PC-9 (cell line): Measurements from ENCODE around the gene YWHAG. TPM values are rescaled to one million over a fixed set of nuclear protein-coding genes. Genes with fewer than 3 reads are reported as not detected.

Source experiments
- BruUV-seq: library from RNA; stranded (reverse); fragments of 400-500 nt; replicated peaks from 2 replicates; lab custom pipeline; 2021; lab: Mats Ljungman, UMichigan
- CTCF ChIA-PET: fragments of 300-600 bp; sonication (Branson Sonifier 250); formaldehyde crosslinking; loops from one replicate; lab custom pipeline; 2022; ENCODE audit warnings: antibody characterized with exemption; lab: Charles Lee
- POLR2A ChIA-PET: fragments of 300-600 bp; sonication (Branson Sonifier 250); formaldehyde crosslinking; loops from one replicate; lab custom pipeline; 2022; ENCODE audit warnings: antibody characterized with exemption; ENCODE audit not compliant: unreplicated experiment; lab: Charles Lee
- DNase-seq, 2 experiments: peaks; one replicate each; pipeline versions ENCODE4 v3.0.0 to v3.0.0-alpha.2; 2015 to 2022; ENCODE audit warnings: mixed read lengths in 1 of 2
- H2AFZ ChIP-seq: fragments of 200-600 bp; sonication (generic); 2 replicates; pipeline ENCODE4 v1.8.1; 2017; ENCODE audit warnings: antibody characterized with exemption
- H3F3A ChIP-seq: fragments of 200-600 bp; sonication (generic); 2 replicates; pipeline ENCODE4 v1.8.1; 2017; ENCODE audit warnings: antibody characterized with exemption, mild to moderate bottlenecking, low read depth; ENCODE audit not compliant: insufficient read depth
- H3K27ac ChIP-seq: fragments of 200-600 bp; sonication (generic); 2 replicates; pipeline ENCODE4 v1.6.1; 2016; ENCODE audit warnings: mixed run types
- H3K27me3 ChIP-seq: fragments of 200-600 bp; sonication (generic); 2 replicates; pipeline ENCODE4 v1.6.1; 2016; ENCODE audit warnings: low read depth, mixed run types; ENCODE audit not compliant: insufficient read depth
- H3K36me3 ChIP-seq: fragments of 200-600 bp; sonication (generic); 2 replicates; pipeline ENCODE4 v1.6.1; 2016; ENCODE audit warnings: low read depth, mixed run types
- H3K4me1 ChIP-seq: fragments of 200-600 bp; sonication (generic); replicated peaks from 2 replicates; pipeline ENCODE4 v1.6.1; 2016; ENCODE audit warnings: mixed run types; ENCODE audit not compliant: insufficient read depth
- H3K4me2 ChIP-seq: fragments of 200-600 bp; sonication (generic); 2 replicates; pipeline ENCODE4 v1.6.1; 2017; ENCODE audit warnings: mixed run types
- H3K4me3 ChIP-seq: fragments of 200-600 bp; sonication (generic); 2 replicates; pipeline ENCODE4 v1.6.1; 2016; ENCODE audit warnings: mixed run types
- H3K79me2 ChIP-seq: fragments of 200-600 bp; sonication (generic); 2 replicates; pipeline ENCODE4 v1.6.1; 2017; ENCODE audit warnings: low read depth, mixed run types
- H3K9me2 ChIP-seq: fragments of 200-600 bp; sonication (generic); 2 replicates; pipeline ENCODE4 v1.8.1; 2017; ENCODE audit warnings: mild to moderate bottlenecking; ENCODE audit not compliant: insufficient read depth
- H3K9me3 ChIP-seq: fragments of 200-600 bp; sonication (generic); 2 replicates; pipeline ENCODE4 v1.8.1; 2016; ENCODE audit warnings: low read depth; ENCODE audit not compliant: insufficient read depth
- H4K20me1 ChIP-seq: fragments of 200-600 bp; sonication (generic); 2 replicates; pipeline ENCODE4 v1.8.1; 2017; ENCODE audit not compliant: insufficient read depth
- CTCF ChIP-seq: fragments of 200-600 bp; sonication (generic); conservative IDR thresholded peaks from 2 replicates; pipeline ENCODE4 v1.6.1; 2017; ENCODE audit warnings: mixed run types, antibody characterized with exemption, mild to moderate bottlenecking, moderate library complexity
- EZH2 ChIP-seq: fragments of 200-600 bp; sonication (generic); IDR thresholded peaks from 2 replicates; pipeline ENCODE4 v1.8.0; 2017; ENCODE audit warnings: antibody characterized with exemption, low read depth
- intact Hi-C: fragments of 100-400 bp; cut with micrococcal nuclease; formaldehyde crosslinking; loops from one replicate; pipeline ENCODE4 v1.10.0; 2022; ENCODE audit not compliant: unreplicated experiment
- total RNA-seq: library from RNA; stranded (reverse); gene quantifications from 2 replicates; pipeline ENCODE4 v1.2.3, GENCODE V29; 2021

Gene YWHAG
- total RNA-seq, 1 experiment from 2014 or later, result 250 TPM

DNA sequence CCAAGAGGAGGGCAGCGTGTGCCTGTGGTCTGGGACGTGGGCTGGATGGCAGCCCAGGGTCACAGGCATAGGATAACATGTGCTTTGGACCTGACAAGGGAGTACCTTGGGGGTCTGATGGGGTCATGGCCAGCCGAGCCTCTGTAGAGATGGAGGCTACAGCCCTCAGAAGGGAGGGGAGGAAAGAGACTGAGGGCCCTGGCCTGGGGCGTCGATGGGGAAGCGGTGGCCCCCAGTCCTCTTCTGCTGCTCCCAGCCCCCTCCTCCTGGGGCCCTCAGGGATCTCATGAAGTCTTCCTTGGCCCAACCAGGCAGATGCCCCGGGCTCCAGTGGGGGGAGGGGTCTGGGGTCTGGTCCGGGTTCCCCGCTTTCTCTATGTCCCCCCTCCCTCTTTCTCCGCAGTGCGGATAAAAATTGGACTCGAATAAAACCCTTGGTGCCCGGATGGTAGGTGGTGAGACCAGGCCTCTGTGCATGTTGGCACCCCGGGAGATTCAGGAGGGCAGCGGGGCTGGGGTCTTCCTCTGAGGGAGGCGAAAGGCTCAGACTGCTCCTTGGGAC is 71.9 kb downstream of the YWHAG start:
- Histone ChIP-seq H3F3A (peaks cover 20% of the 10 kb centered on the region), H4K20me1 (no peaks in the 10 kb centered on the region), H3K4me2 (no peak overlapping the region), H3K27ac (no peak overlapping the region), H3K9me3 (no peaks in the 10 kb centered on the region), H2AFZ (no peak overlapping the region), H3K27me3 (peaks cover 14% of the 10 kb centered on the region), H3K4me1 (peaks cover 17% of the 10 kb centered on the region), H3K36me3 (no peaks in the 10 kb centered on the region), H3K79me2 (no peaks in the 10 kb centered on the region), H3K4me3 (no peak overlapping the region), H3K9me2 (no peaks in the 10 kb centered on the region)
- no peak for DNase-seq
- CTCF ChIA-PET, result no interaction called here
- intact Hi-C loops, result no loop called here
- TF ChIP-seq CTCF, result no peak
- no peak for TF ChIP-seq EZH2
- POLR2A ChIA-PET, result no interaction called here
- BruUV-seq, result no TSS peak

DNA sequence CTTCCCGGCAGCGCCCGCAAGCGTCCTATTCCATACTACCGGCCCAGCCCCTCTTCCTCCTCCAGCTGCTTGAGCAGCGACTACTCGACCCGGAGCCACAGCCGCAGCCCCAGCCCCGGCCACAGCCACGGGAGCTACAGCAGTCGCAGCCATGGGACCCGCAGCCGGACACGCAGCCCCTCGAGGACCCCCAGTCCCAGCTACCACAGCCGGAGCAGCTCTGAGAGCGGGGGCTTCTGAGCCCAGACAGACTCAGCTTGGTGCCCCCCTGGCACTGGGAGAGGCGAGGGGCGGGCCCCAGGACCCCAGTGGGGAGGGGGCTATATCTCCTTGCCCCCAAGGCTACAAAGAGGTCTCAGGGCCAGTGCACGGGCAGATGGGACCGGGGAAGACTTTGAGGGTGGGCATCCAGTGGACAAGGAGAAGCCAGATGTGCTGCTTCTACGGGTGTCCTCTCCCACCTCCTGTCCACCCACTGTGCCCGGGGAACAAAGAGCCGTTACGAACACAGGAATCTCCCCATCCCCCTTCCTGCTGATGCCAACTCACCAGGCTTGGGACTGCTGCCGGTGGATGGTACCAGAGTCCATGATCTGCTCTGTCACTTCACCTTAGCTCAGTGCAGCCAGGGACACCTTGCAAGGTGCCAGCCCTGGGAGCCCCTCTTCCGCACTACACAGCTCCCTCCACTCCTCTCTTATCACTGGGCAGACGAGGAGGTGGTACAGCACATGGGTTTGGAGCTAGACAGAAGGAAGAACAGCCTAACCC is 73.0 kb downstream of the YWHAG start:
- ChIA-PET CTCF (no interaction called here), POLR2A (no interaction called here)
- Histone ChIP-seq H3K4me2 (no peak overlapping the region), H3K27me3 (peaks cover 21% of the 10 kb centered on the region), H3K36me3 (no peaks in the 10 kb centered on the region), H3K4me3 (no peak overlapping the region), H2AFZ (no peak overlapping the region), H3K9me3 (no peaks in the 10 kb centered on the region), H3K79me2 (no peaks in the 10 kb centered on the region), H3K27ac (no peak overlapping the region), H4K20me1 (no peaks in the 10 kb centered on the region), H3K9me2 (no peaks in the 10 kb centered on the region), H3K4me1 (peaks cover 10% of the 10 kb centered on the region), H3F3A (peaks cover 12% of the 10 kb centered on the region)
- no peak for DNase-seq
- no TSS peak for BruUV-seq
- TF ChIP-seq EZH2 (no peak), CTCF (no peak)
- intact Hi-C loops, result no loop called here

DNA sequence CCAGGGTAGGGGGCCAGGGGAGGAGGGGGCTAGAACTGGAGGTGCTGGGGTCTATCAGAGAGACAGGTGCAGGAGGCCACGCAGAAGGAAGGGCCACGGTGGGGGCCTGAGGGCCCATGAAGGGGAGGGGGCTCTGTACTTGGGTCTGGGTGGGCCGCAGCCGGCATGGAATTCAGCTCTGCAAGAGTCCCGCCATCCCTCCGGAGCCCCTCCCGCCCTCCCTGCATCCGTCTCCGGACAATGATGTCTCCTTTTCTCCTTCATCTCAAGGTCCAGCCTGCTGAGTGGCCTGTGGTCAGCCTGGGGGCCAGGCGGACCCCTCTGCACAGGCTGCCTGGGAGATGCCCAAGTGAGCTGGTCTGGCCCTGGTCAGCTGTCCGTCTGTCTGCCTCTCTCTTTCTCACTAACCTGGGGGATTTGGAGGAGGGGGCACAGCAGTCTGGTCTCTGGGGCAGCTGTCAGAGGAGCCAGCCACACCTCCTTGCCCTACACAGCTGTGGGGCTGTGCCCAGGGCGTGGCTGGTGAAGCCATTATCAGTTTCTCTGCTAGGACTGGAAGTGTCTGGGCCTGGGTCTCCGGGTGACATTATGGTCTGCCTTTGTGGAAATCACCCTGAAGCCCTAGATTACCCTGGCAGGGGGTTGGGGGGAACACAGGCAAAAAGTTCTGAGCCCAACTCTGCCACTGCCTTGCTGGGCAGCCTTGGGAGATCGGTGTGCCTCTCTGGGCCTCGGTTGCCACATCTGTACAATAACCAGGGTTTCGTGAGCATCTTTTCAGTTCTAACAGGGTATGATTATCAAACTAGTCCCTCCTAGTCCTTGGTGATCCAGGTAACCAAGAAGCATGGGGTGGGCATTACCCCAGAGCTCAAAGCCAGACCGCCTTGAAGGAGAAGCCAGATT is 75.3 kb downstream of the YWHAG start:
- H3K4me2 ChIP-seq, result no peak overlapping the region
- no peak overlapping the region for H2AFZ ChIP-seq
- no peaks in the 10 kb centered on the region for H3K79me2 ChIP-seq
- no peaks in the 10 kb centered on the region for H3K9me3 ChIP-seq
- ChIA-PET CTCF (no interaction called here), POLR2A (interaction anchor here (0.6 to 0.7 kb wide), 3 partner anchors 9 to 1650 kb away, joined by 3 to 10 read pairs (median 3); no protein-coding TSS in a partner anchor)
- no peak overlapping the region for H3K4me3 ChIP-seq
- no peak overlapping the region for H3K27ac ChIP-seq
- no peaks in the 10 kb centered on the region for H3K9me2 ChIP-seq
- H3F3A ChIP-seq, result no peaks in the 10 kb centered on the region; the same call in 1 of the 2 replicates
- no peaks in the 10 kb centered on the region for H3K36me3 ChIP-seq
- TF ChIP-seq CTCF, result no peak
- no peak for TF ChIP-seq EZH2
- H3K27me3 ChIP-seq, result peaks cover 34% of the 10 kb centered on the region
- intact Hi-C loops, result no loop called here
- no peaks in the 10 kb centered on the region for H4K20me1 ChIP-seq
- DNase-seq, result no peak
- BruUV-seq, result no TSS peak
- H3K4me1 ChIP-seq, result no peaks in the 10 kb centered on the region
